Vagina (tissue), 2 donors: Measurements from ENCODE around the gene DOK5. TPM values are rescaled to one million over a fixed set of nuclear protein-coding genes. Genes with fewer than 3 reads are reported as not detected.

Experiments
- DNase-seq, 2 donors: peaks; one replicate each; pipeline ENCODE4 v3.0.0-alpha.2; 2017; ENCODE audit errors: extremely low spot score in 2 of 2
- H3K27ac ChIP-seq: fragments of 200-600 bp; sonication (generic); one replicate; pipeline ENCODE4 v1.5.1; 2019
- H3K27me3 ChIP-seq: fragments of 200-600 bp; sonication (generic); one replicate; pipeline ENCODE4 v1.5.1; 2019
- H3K36me3 ChIP-seq, 2 donors: fragments of 200-600 bp; sonication (generic); one replicate each; pipeline ENCODE4 v1.5.1; 2017 to 2019
- H3K4me1 ChIP-seq: fragments of 200-600 bp; sonication (generic); one replicate; pipeline ENCODE4 v1.5.1; 2019
- H3K4me3 ChIP-seq, 2 donors: fragments of 200-600 bp; sonication (generic); 1 replicate in 1 of 2; 2 replicates in 1 of 2; pipeline ENCODE4 v1.5.1; 2016 to 2019
- H3K9me3 ChIP-seq: fragments of 200-600 bp; sonication (generic); one replicate; pipeline ENCODE4 v1.5.1; 2019
- CTCF ChIP-seq, 3 experiments: fragments of 450-650 bp in 2 of 3; fragments of 200-600 bp in 1 of 3; sonication (generic) in 1 of 3; IDR thresholded peaks; one replicate each; pipeline ENCODE4 v1.5.1; 2017 to 2019; ENCODE audit warnings: antibody characterized with exemption in 3 of 3, mild to moderate bottlenecking in 2 of 3, moderate library complexity in 2 of 3
- POLR2A ChIP-seq, 2 donors: fragments of 450-650 bp; IDR thresholded peaks; one replicate each; pipeline ENCODE4 v1.6.1; 2017; ENCODE audit warnings: antibody characterized with exemption in 2 of 2, mild to moderate bottlenecking in 2 of 2, moderate library complexity in 2 of 2
- POLR2AphosphoS5 ChIP-seq, 2 donors: sonication (generic); formaldehyde crosslinking; IDR thresholded peaks; one replicate each; pipeline ENCODE4 v1.9.0; 2017; ENCODE audit warnings: antibody characterized with exemption in 2 of 2, mild to moderate bottlenecking in 2 of 2, low read depth in 1 of 2; ENCODE audit not compliant: insufficient read depth in 1 of 2
- intact Hi-C: fragments of 100-400 bp; cut with DNase I; formaldehyde crosslinking; loops from one replicate; pipeline ENCODE4 v1.15.1; 2023
- total RNA-seq: library from RNA; depleted of rRNA; stranded (reverse); fragments of >200 nt; gene quantifications from one replicate; pipeline ENCODE4 v1.2.3, GENCODE V29; 2016

The DOK5 gene
- total RNA-seq, 1 donor from 2014 or later, result 2.5 TPM

GRCh38 chr20:54570561-54570960 is 95.2 kb downstream of the DOK5 start:
- no peak for DNase-seq
- no peak for TF ChIP-seq POLR2A (IDR thresholded peaks at IDR 0.05)
- no peak for TF ChIP-seq POLR2AphosphoS5 (IDR thresholded peaks at IDR 0.05; ENCODE audit: insufficient read depth in 1 of 2, low read depth in 1 of 2)
- TF ChIP-seq CTCF (IDR thresholded peaks at IDR 0.05), result no peak

GRCh38 chr20:54572665-54573435 is 97.5 kb downstream of the DOK5 start:
- Histone ChIP-seq H3K4me3 (no peak overlapping the region), H3K36me3 (no peaks in the 10 kb centered on the region), H3K27me3 (no peaks in the 10 kb centered on the region), H3K4me1 (no peaks in the 10 kb centered on the region), H3K9me3 (no peaks in the 10 kb centered on the region), H3K27ac (no peak overlapping the region)
- TF ChIP-seq CTCF (IDR thresholded peaks at IDR 0.05) (no peak), POLR2A (IDR thresholded peaks at IDR 0.05) (no peak), POLR2AphosphoS5 (IDR thresholded peaks at IDR 0.05; ENCODE audit: insufficient read depth in 1 of 2, low read depth in 1 of 2) (no peak)
- DNase-seq, result no peak
- intact Hi-C loops, result no loop called here

More at GRCh38 chr20:54570561-54570960, 95.2 kb downstream of the DOK5 start:
- Histone ChIP-seq H3K9me3 (no peaks in the 10 kb centered on the region), H3K36me3 (no peaks in the 10 kb centered on the region), H3K27me3 (no peaks in the 10 kb centered on the region), H3K4me3 (no peak overlapping the region), H3K27ac (no peak overlapping the region), H3K4me1 (no peaks in the 10 kb centered on the region)
- intact Hi-C loops, result no loop called here

GRCh38 chr20:54573838-54574237 is 98.4 kb downstream of the DOK5 start:
- intact Hi-C loops, result no loop called here
- no peak overlapping the region for H3K4me3 ChIP-seq
- no peak overlapping the region for H3K27ac ChIP-seq
- H3K9me3 ChIP-seq, result no peaks in the 10 kb centered on the region
- no peaks in the 10 kb centered on the region for H3K4me1 ChIP-seq
- TF ChIP-seq POLR2AphosphoS5 (IDR thresholded peaks at IDR 0.05; ENCODE audit: insufficient read depth in 1 of 2, low read depth in 1 of 2), result no peak
- no peak for TF ChIP-seq POLR2A (IDR thresholded peaks at IDR 0.05)
- TF ChIP-seq CTCF (IDR thresholded peaks at IDR 0.05), result no peak
- DNase-seq, result no peak
- no peaks in the 10 kb centered on the region for H3K27me3 ChIP-seq
- H3K36me3 ChIP-seq, result no peaks in the 10 kb centered on the region

GRCh38 chr20:54576518-54576917 is 101.1 kb downstream of the DOK5 start:
- TF ChIP-seq CTCF (IDR thresholded peaks at IDR 0.05) (no peak), POLR2A (IDR thresholded peaks at IDR 0.05) (no peak), POLR2AphosphoS5 (IDR thresholded peaks at IDR 0.05; ENCODE audit: insufficient read depth in 1 of 2, low read depth in 1 of 2) (no peak)
- Histone ChIP-seq H3K4me1 (no peaks in the 10 kb centered on the region), H3K36me3 (no peaks in the 10 kb centered on the region), H3K27me3 (no peaks in the 10 kb centered on the region), H3K4me3 (no peak overlapping the region), H3K9me3 (no peaks in the 10 kb centered on the region), H3K27ac (no peak overlapping the region)
- intact Hi-C loops, result no loop called here
- no peak for DNase-seq

- TF ChIP-seq POLR2A (IDR thresholded peaks at IDR 0.05), result no peak
- no peak for TF ChIP-seq POLR2AphosphoS5 (IDR thresholded peaks at IDR 0.05; ENCODE audit: insufficient read depth in 1 of 2, low read depth in 1 of 2)
- no peak for TF ChIP-seq CTCF (IDR thresholded peaks at IDR 0.05)
- Histone ChIP-seq H3K9me3 (no peaks in the 10 kb centered on the region), H3K4me3 (no peak overlapping the region), H3K36me3 (no peaks in the 10 kb centered on the region), H3K27ac (no peak overlapping the region), H3K4me1 (no peaks in the 10 kb centered on the region), H3K27me3 (no peaks in the 10 kb centered on the region)
- no peak for DNase-seq
- intact Hi-C loops, result no loop called here
These were observed 102.2 kb downstream of the DOK5 start for GRCh38 chr20:54577637-54578036.
